ENCODE results near the gene DUSP6.

DNA sequence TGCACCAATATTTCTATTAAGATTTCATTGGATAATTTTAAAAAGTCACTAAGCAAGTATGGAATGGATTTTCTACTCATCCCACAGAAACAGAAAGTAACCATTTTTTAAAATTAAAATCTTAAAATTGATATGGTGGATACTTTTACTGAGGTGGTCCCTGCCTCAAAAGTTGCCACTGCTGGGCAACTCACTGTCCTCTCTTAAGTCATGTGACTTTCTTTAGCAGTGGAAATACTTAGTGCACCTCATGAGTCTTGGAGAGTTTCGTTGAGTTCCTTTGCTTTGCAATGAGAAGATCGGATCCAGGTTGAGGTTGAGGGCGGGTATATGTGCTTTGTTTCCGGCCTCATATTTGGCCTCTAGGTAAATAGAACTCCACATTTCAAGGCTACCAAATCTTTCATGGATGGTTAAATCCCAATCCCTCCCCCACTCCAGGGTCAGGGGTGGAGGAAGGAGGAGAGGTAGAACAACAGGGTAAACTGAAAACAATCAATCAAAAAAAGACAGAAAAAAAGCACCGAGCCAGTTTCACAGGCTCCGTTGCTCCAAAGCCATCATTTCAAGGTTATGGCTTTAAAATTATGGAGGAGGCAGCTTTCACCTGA is 39.5 kb upstream of the DUSP6 start:
- TF ChIP-seq CTCF (IDR thresholded peaks at IDR 0.05) (no peak), POLR2A (IDR thresholded peaks at IDR 0.05) (no peak)
